ENCODE data around the gene MNX1. TPM values are rescaled to one million over a fixed set of nuclear protein-coding genes. Genes with fewer than 3 reads are reported as not detected.

MNX1 gene
- total RNA-seq, 2 donors from 2014 or later = 14.5 to 27.4 TPM

GRCh38 chr7:157037635-157038034, 27.2 kb upstream of the MNX1 start:
- Histone ChIP-seq H3K4me3 (no peak overlapping the region), H3K27ac (no peak overlapping the region), H3K9ac (ENCODE audit: low read depth in 2 of 2, low read length in 2 of 2) (no peak overlapping the region), H3K9me3 (no peaks in the 10 kb centered on the region), H3K27me3 (no peaks in the 10 kb centered on the region), H3K36me3 (no peaks in the 10 kb centered on the region), H3K4me1 (no peaks in the 10 kb centered on the region)
- no peak for TF ChIP-seq CTCF (IDR thresholded peaks at IDR 0.05)
- intact Hi-C loops (cut with DNase I) = no loop called here
- no peak for DNase-seq

- Histone ChIP-seq H3K4me3 (no peak overlapping the region), H3K27me3 (no peaks in the 10 kb centered on the region), H3K36me3 (no peaks in the 10 kb centered on the region), H3K9ac (ENCODE audit: low read depth in 2 of 2, low read length in 2 of 2) (no peak overlapping the region), H3K4me1 (no peaks in the 10 kb centered on the region), H3K27ac (no peak overlapping the region), H3K9me3 (no peaks in the 10 kb centered on the region)
- TF ChIP-seq CTCF (IDR thresholded peaks at IDR 0.05) = no peak
- intact Hi-C loops (cut with DNase I) = no loop called here
- DNase-seq = no peak
Measured at GRCh38 chr7:157037028-157037427, 26.6 kb upstream of the MNX1 start.

DNA sequence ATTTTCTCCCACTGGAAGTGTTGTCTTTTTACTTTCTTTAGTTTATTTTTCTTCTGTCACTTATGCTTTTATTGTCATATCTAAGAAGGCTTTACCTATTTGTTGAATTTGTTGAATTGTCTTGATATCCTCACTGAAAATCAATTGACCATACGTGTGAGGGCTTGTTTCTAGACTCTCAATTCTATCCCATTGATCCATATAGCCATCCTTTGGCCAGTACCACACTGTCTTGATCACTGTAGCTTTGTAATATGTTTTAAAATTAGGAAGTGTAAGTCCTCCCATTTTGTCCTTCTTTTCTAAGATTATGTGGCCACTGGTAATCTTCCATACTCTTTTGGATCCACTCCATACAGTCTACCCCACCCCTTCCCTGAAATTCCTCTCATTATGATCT, 25.5 kb upstream of the MNX1 start:
- no peak for TF ChIP-seq CTCF (IDR thresholded peaks at IDR 0.05)
- no peak overlapping the region for H3K4me3 ChIP-seq
- no peaks in the 10 kb centered on the region for H3K27me3 ChIP-seq
- DNase-seq = no peak
- intact Hi-C loops (cut with DNase I) = no loop called here
- H3K9ac ChIP-seq (ENCODE audit: low read depth in 2 of 2, low read length in 2 of 2) = no peak overlapping the region
- H3K27ac ChIP-seq = no peak overlapping the region
- H3K36me3 ChIP-seq = no peaks in the 10 kb centered on the region
- H3K9me3 ChIP-seq = no peaks in the 10 kb centered on the region
- H3K4me1 ChIP-seq = no peaks in the 10 kb centered on the region

DNA sequence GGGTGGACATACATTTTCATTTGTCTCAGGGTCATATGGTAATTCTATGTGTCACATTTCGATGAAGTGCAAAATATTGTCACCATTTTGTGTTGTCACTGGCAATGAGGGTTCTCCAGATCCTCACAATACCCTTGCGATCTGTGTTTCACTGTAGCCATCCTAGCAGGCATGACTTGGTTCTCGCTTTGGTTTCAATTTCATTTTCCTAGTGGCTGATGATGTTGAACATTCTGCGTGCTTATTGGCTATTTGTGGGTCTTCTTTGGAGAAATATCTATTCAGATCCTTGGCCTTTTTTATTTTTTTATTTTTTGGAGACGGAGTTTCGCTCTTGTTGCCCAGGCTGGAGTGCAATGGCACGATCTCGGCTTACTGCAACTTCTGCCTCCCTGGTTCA, 24.8 kb upstream of the MNX1 start:
- no peaks in the 10 kb centered on the region for H3K36me3 ChIP-seq
- no peak overlapping the region for H3K4me3 ChIP-seq
- DNase-seq = no peak
- no peaks in the 10 kb centered on the region for H3K27me3 ChIP-seq
- intact Hi-C loops (cut with DNase I) = no loop called here
- no peaks in the 10 kb centered on the region for H3K9me3 ChIP-seq
- H3K4me1 ChIP-seq = no peaks in the 10 kb centered on the region
- H3K27ac ChIP-seq = no peak overlapping the region
- TF ChIP-seq CTCF (IDR thresholded peaks at IDR 0.05) = no peak
- no peak overlapping the region for H3K9ac ChIP-seq (ENCODE audit: low read depth in 2 of 2, low read length in 2 of 2)

- no peak overlapping the region for H3K9ac ChIP-seq (ENCODE audit: low read depth in 2 of 2, low read length in 2 of 2)
- H3K36me3 ChIP-seq = no peaks in the 10 kb centered on the region
- H3K9me3 ChIP-seq = no peaks in the 10 kb centered on the region
- peaks cover 4% of the 10 kb centered on the region for H3K27me3 ChIP-seq
- TF ChIP-seq CTCF (IDR thresholded peaks at IDR 0.05) = no peak
- no peak overlapping the region for H3K27ac ChIP-seq
- no peaks in the 10 kb centered on the region for H3K4me1 ChIP-seq
- intact Hi-C loops (cut with DNase I) = no loop called here
- no peak for DNase-seq
- no peak overlapping the region for H3K4me3 ChIP-seq
Measured at GRCh38 chr7:157033483-157034473, 23.3 kb upstream of the MNX1 start.
